ENCODE measurements around the gene B3GLCT.

- TF ChIP-seq, protein P1, sequence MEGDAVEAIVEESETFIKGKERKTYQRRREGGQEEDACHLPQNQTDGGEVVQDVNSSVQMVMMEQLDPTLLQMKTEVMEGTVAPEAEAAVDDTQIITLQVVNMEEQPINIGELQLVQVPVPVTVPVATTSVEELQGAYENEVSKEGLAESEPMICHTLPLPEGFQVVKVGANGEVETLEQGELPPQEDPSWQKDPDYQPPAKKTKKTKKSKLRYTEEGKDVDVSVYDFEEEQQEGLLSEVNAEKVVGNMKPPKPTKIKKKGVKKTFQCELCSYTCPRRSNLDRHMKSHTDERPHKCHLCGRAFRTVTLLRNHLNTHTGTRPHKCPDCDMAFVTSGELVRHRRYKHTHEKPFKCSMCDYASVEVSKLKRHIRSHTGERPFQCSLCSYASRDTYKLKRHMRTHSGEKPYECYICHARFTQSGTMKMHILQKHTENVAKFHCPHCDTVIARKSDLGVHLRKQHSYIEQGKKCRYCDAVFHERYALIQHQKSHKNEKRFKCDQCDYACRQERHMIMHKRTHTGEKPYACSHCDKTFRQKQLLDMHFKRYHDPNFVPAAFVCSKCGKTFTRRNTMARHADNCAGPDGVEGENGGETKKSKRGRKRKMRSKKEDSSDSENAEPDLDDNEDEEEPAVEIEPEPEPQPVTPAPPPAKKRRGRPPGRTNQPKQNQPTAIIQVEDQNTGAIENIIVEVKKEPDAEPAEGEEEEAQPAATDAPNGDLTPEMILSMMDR (IDR thresholded peaks at IDR 0.05; ENCODE audit: insufficient read depth, low read depth, low read length), result no peak
- TF ChIP-seq EZH2 (IDR thresholded peaks at IDR 0.05; ENCODE audit: insufficient read depth, low read length), result no peak
Measured at GRCh38 chr13:31322026-31322425, 122.3 kb downstream of the B3GLCT start.

Data from astrocyte (in vitro differentiated cells and primary cell).